Hepatocyte (in vitro differentiated cells): ENCODE measurements around the gene EME2. TPM values are rescaled to one million over a fixed set of nuclear protein-coding genes. Genes with fewer than 3 reads are reported as not detected.

Experiments used
- DNase-seq: peaks from one replicate; pipeline ENCODE4 v3.0.0-alpha.2; 2016; ENCODE audit warnings: low spot score
- H2AFZ ChIP-seq: fragments of 200-600 bp; sonication (generic); 2 replicates; pipeline ENCODE4 v1.6.0; 2016; ENCODE audit warnings: antibody characterized with exemption, mild to moderate bottlenecking
- H3K27ac ChIP-seq: fragments of 200-600 bp; sonication (generic); 2 replicates; pipeline ENCODE4 v1.5.1; 2016; ENCODE audit warnings: mild to moderate bottlenecking
- H3K27me3 ChIP-seq: fragments of 200-600 bp; sonication (generic); 2 replicates; pipeline ENCODE4 v1.6.1; 2016
- H3K36me3 ChIP-seq: fragments of 200-600 bp; sonication (generic); replicated peaks from 2 replicates; pipeline ENCODE4 v1.5.1; 2016; ENCODE audit warnings: low read depth; ENCODE audit not compliant: insufficient read depth
- H3K4me1 ChIP-seq: fragments of 200-600 bp; sonication (generic); 2 replicates; pipeline ENCODE4 v1.5.1; 2016; ENCODE audit warnings: mild to moderate bottlenecking, moderate library complexity; ENCODE audit not compliant: insufficient read depth
- H3K4me2 ChIP-seq: fragments of 200-600 bp; sonication (generic); 2 replicates; pipeline ENCODE4 v1.6.0; 2016
- H3K4me3 ChIP-seq: fragments of 200-600 bp; sonication (generic); 2 replicates; pipeline ENCODE4 v1.5.1; 2016; ENCODE audit warnings: mild to moderate bottlenecking
- H3K79me2 ChIP-seq: fragments of 200-600 bp; sonication (generic); 2 replicates; pipeline ENCODE4 v1.6.0; 2017; ENCODE audit warnings: mild to moderate bottlenecking
- H3K9me2 ChIP-seq: fragments of 200-600 bp; sonication (generic); replicated peaks from 2 replicates; pipeline ENCODE4 v1.6.0; 2017; ENCODE audit warnings: mild to moderate bottlenecking; ENCODE audit not compliant: insufficient read depth
- H3K9me3 ChIP-seq: fragments of 200-600 bp; sonication (generic); 2 replicates; pipeline ENCODE4 v1.5.1; 2016; ENCODE audit warnings: low read depth, mild to moderate bottlenecking
- H4K20me1 ChIP-seq: fragments of 200-600 bp; sonication (generic); 2 replicates; pipeline ENCODE4 v1.6.0; 2016; ENCODE audit warnings: mild to moderate bottlenecking; ENCODE audit not compliant: insufficient read depth, poor library complexity, severe bottlenecking
- CTCF ChIP-seq: fragments of 200-600 bp; sonication (generic); IDR thresholded peaks from 2 replicates; pipeline ENCODE4 v1.5.1; 2016; ENCODE audit warnings: antibody characterized with exemption, mild to moderate bottlenecking; ENCODE audit not compliant: poor library complexity
- EZH2 ChIP-seq: fragments of 200-600 bp; sonication (generic); IDR thresholded peaks from 2 replicates; pipeline ENCODE4 v1.6.1; 2016; ENCODE audit warnings: antibody characterized with exemption, mild to moderate bottlenecking, borderline replicate concordance
- EZH2phosphoT487 ChIP-seq: fragments of 200-600 bp; sonication (generic); IDR thresholded peaks from one replicate; pipeline ENCODE4 v1.6.1; 2018; ENCODE audit warnings: antibody characterized with exemption, mild to moderate bottlenecking, low read depth, moderate library complexity; ENCODE audit not compliant: unreplicated experiment, severe bottlenecking
- WGBS: methylation state at CpG from one replicate; pipeline ENCODE4 v1.1.6; 2016; ENCODE audit warnings: low lambda C conversion rate; ENCODE audit errors: missing lambda C conversion rate; 5-methylcytosine and 5-hydroxymethylcytosine counted together
- polyA plus RNA-seq: library from polyadenylated mRNA; unstranded; fragments of >200 nt; fragmentation: Nextera tagmentation; extraction: Ambion mirVana; gene quantifications from 2 replicates; pipeline ENCODE4 v1.2.1, GENCODE V29; 2016
- total RNA-seq: library from RNA; depleted of rRNA; stranded (reverse); fragments of >200 nt; gene quantifications from 2 replicates; pipeline ENCODE4 v1.2.3, GENCODE V29; 2014

EME2 gene
- total and polyA plus RNA-seq, 2 experiments from 2014 or later, result 17.7 to 20.8 TPM

DNA sequence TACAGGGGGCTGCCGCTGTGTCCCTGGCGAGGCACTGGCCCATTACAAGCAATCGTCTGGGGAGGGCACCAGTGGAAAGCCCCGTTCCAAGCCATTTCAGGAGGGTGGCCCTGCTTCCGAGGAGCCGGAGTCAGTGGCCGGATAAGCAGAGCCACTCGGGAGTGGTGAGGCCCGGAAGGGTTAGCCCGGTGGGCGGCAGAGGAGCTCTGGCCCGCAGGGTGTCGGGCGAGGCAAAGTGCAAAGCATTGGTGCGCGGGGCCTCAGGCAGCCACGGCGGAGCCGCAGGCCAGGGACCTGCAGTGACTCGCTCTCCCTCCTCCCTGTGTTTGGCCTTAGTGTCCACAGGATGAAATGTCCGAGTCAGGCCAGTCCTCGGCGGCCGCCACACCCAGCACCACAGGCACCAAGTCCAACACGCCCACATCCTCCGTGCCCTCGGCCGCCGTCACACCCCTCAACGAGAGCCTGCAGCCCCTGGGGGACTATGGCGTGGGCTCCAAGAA, 25.9 kb upstream of the EME2 start:
- H4K20me1 ChIP-seq, result no peaks in the 10 kb centered on the region
- H3K79me2 ChIP-seq, result no peaks in the 10 kb centered on the region
- H3K9me2 ChIP-seq, result no peaks in the 10 kb centered on the region
- H3K36me3 ChIP-seq, result no peaks in the 10 kb centered on the region
- no peaks in the 10 kb centered on the region for H3K9me3 ChIP-seq
- H3K27me3 ChIP-seq, result no peaks in the 10 kb centered on the region
- no peak overlapping the region for H2AFZ ChIP-seq
- 95% methylated on average over 31 of the region's 31 CpGs for whole genome bisulfite sequencing
- TF ChIP-seq CTCF (no peak), EZH2phosphoT487 (no peak), EZH2 (no peak)
- no peak overlapping the region for H3K27ac ChIP-seq
- H3K4me1 ChIP-seq, result no peaks in the 10 kb centered on the region
- no peak for DNase-seq
- no peak overlapping the region for H3K4me3 ChIP-seq
- H3K4me2 ChIP-seq, result no peak overlapping the region

DNA sequence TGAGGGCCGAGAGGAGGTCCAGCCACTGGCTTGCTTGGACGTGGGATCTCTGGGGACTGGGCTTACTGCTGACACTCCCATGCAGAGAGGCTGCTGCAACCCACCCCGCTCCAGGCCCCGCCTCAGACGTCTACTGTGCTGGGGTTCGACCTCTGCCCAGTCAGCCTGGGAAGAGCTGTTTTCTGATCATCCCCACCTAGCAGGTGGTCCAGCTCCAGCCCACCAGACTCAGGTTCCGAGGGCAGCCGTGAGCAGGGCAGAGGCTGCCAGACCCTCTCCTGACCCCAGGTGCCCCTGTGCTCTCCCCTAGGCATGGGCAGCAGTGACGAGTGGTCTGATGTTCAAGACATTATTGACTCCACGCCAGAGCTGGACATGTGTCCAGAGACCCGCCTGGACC, 24.7 kb upstream of the EME2 start:
- Histone ChIP-seq H3K36me3 (no peaks in the 10 kb centered on the region), H2AFZ (no peak overlapping the region), H4K20me1 (no peaks in the 10 kb centered on the region), H3K4me2 (no peak overlapping the region), H3K4me3 (no peak overlapping the region), H3K9me3 (no peaks in the 10 kb centered on the region), H3K27me3 (no peaks in the 10 kb centered on the region), H3K4me1 (no peaks in the 10 kb centered on the region), H3K9me2 (no peaks in the 10 kb centered on the region), H3K27ac (no peak overlapping the region), H3K79me2 (no peaks in the 10 kb centered on the region)
- DNase-seq, result no peak
- 92% methylated on average over 11 of the region's 11 CpGs for WGBS
- TF ChIP-seq EZH2 (no peak), EZH2phosphoT487 (no peak), CTCF (no peak)

GRCh38 chr16:1749152-1750117, 23.2 kb upstream of the EME2 start:
- no peaks in the 10 kb centered on the region for H3K9me3 ChIP-seq
- no peaks in the 10 kb centered on the region for H3K9me2 ChIP-seq
- no peaks in the 10 kb centered on the region for H3K36me3 ChIP-seq

More at GRCh38 chr16:1749152-1750117, 23.2 kb upstream of the EME2 start:
- Histone ChIP-seq H2AFZ (no peak overlapping the region), H3K4me1 (no peaks in the 10 kb centered on the region), H3K27ac (no peak overlapping the region), H3K79me2 (no peaks in the 10 kb centered on the region), H4K20me1 (no peaks in the 10 kb centered on the region), H3K4me3 (no peak overlapping the region), H3K4me2 (no peak overlapping the region), H3K27me3 (no peaks in the 10 kb centered on the region)
- 97% methylated on average over 29 of the region's 29 CpGs for WGBS
- DNase-seq, result no peak
- TF ChIP-seq CTCF (no peak), EZH2phosphoT487 (no peak), EZH2 (no peak)
